ENCODE measurements around the gene KLHDC7B. TPM values are rescaled to one million over a fixed set of nuclear protein-coding genes. Genes with fewer than 3 reads are reported as not detected.
A peak's percentile ranks its signal among the peaks of the same experiment; 100 is the strongest.

KLHDC7B gene
- total and polyA plus RNA-seq, 2 of the 13 experiments (the other 11 are each of a cell fraction or from before 2014, with no cell fraction given): 0.11 TPM; not detected in 1

DNA sequence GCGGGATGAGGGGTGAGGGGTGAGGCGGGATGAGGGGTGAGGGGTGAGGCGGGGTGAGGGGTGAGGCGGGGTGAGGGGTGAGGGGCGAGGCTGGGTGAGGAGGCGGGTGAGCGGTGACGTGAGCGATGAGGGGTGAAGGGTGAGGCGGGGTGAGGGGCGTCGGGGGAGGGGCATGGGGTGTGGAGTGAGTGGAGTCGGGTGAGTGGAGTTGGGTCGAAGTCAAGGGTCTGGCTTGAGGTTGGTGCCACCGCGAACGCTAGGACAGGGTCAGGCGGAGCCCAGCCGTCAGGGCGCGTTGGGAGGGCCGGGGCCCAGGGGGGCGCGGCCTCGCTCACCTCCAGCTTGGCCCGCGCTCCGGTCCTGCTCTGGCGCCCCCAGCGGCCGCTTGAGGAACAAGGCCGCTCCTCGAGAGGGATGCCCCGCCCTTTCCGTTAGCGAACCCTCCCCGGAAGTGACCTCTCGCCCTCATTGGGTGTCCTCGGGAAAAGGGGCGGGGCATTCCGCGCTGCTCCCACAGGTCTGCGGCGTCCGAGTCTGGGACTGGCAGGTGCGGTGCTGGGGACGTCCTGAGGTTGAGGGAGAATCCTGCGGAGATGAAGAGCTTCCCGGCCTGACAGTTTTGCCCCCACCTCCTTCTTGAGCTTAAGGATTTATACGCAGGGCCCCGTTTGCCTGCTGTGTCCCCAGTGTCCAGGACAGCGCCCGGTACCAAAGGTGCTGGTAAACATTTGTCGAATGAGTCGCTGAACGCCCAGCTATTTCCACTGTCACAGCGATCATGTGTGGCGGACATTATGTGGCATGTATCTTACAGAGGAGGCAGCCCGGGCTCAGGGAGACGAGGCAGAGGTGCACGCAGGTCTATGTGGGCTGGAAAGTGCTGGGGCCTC is 17.1 kb downstream of the KLHDC7B start, which contains the start of gene SYCE3 (continued):
- TF ChIP-seq, protein P1, sequence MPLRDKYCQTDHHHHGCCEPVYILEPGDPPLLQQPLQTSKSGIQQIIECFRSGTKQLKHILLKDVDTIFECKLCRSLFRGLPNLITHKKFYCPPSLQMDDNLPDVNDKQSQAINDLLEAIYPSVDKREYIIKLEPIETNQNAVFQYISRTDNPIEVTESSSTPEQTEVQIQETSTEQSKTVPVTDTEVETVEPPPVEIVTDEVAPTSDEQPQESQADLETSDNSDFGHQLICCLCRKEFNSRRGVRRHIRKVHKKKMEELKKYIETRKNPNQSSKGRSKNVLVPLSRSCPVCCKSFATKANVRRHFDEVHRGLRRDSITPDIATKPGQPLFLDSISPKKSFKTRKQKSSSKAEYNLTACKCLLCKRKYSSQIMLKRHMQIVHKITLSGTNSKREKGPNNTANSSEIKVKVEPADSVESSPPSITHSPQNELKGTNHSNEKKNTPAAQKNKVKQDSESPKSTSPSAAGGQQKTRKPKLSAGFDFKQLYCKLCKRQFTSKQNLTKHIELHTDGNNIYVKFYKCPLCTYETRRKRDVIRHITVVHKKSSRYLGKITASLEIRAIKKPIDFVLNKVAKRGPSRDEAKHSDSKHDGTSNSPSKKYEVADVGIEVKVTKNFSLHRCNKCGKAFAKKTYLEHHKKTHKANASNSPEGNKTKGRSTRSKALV (CRISPR knock-in tag; IDR thresholded peaks at IDR 0.05): 0 out of 2 replicates have a peak, but pooled peaks have one; percentile 6
- TF ChIP-seq ZNF564 (CRISPR knock-in tag; IDR thresholded peaks at IDR 0.05): no peak
- no peak for TF ChIP-seq ZNF44 (CRISPR knock-in tag; IDR thresholded peaks at IDR 0.05)
- no peak for TF ChIP-seq ZNF432 (CRISPR knock-in tag; IDR thresholded peaks at IDR 0.05; ENCODE audit: borderline replicate concordance)
- TF ChIP-seq, protein P2, sequence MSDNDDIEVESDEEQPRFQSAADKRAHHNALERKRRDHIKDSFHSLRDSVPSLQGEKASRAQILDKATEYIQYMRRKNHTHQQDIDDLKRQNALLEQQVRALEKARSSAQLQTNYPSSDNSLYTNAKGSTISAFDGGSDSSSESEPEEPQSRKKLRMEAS (IDR thresholded peaks at IDR 0.05): peak; percentile 77; the same call in 1 of the 2 replicates
- no peak for TF ChIP-seq CAMTA2 (CRISPR knock-in tag; IDR thresholded peaks at IDR 0.05; ENCODE audit: borderline replicate concordance)
- TF ChIP-seq RNF2 (conservative IDR thresholded peaks at IDR 0.05; ENCODE audit: low read depth): no peak
- no peak for TF ChIP-seq SMYD3 (CRISPR knock-in tag; IDR thresholded peaks at IDR 0.05)
- no peak for TF ChIP-seq ZFP82 (CRISPR knock-in tag; IDR thresholded peaks at IDR 0.05; ENCODE audit: borderline replicate concordance)
- TF ChIP-seq, protein P3, sequence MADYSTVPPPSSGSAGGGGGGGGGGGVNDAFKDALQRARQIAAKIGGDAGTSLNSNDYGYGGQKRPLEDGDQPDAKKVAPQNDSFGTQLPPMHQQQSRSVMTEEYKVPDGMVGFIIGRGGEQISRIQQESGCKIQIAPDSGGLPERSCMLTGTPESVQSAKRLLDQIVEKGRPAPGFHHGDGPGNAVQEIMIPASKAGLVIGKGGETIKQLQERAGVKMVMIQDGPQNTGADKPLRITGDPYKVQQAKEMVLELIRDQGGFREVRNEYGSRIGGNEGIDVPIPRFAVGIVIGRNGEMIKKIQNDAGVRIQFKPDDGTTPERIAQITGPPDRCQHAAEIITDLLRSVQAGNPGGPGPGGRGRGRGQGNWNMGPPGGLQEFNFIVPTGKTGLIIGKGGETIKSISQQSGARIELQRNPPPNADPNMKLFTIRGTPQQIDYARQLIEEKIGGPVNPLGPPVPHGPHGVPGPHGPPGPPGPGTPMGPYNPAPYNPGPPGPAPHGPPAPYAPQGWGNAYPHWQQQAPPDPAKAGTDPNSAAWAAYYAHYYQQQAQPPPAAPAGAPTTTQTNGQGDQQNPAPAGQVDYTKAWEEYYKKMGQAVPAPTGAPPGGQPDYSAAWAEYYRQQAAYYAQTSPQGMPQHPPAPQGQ (CRISPR knock-in tag; IDR thresholded peaks at IDR 0.05; ENCODE audit: borderline replicate concordance): no peak
- TF ChIP-seq KMT2A (CRISPR knock-in tag; IDR thresholded peaks at IDR 0.05): 0 out of 2 replicates have a peak, but pooled peaks have one; percentile 22
- TF ChIP-seq MAFF (IDR thresholded peaks at IDR 0.05; ENCODE audit: low read depth, low read length): no peak
- TF ChIP-seq SAP130 (CRISPR knock-in tag; IDR thresholded peaks at IDR 0.05; ENCODE audit: low read depth): peak; percentile 90
- TF ChIP-seq PCBP2 (optimal IDR thresholded peaks at IDR 0.05; ENCODE audit: low read depth, low read length, poor library complexity, severe bottlenecking): no peak
- no peak for TF ChIP-seq SOX6 (IDR thresholded peaks at IDR 0.05)
- TF ChIP-seq SOX6 (CRISPR knock-in tag; IDR thresholded peaks at IDR 0.05): no peak
- TF ChIP-seq, protein P4, sequence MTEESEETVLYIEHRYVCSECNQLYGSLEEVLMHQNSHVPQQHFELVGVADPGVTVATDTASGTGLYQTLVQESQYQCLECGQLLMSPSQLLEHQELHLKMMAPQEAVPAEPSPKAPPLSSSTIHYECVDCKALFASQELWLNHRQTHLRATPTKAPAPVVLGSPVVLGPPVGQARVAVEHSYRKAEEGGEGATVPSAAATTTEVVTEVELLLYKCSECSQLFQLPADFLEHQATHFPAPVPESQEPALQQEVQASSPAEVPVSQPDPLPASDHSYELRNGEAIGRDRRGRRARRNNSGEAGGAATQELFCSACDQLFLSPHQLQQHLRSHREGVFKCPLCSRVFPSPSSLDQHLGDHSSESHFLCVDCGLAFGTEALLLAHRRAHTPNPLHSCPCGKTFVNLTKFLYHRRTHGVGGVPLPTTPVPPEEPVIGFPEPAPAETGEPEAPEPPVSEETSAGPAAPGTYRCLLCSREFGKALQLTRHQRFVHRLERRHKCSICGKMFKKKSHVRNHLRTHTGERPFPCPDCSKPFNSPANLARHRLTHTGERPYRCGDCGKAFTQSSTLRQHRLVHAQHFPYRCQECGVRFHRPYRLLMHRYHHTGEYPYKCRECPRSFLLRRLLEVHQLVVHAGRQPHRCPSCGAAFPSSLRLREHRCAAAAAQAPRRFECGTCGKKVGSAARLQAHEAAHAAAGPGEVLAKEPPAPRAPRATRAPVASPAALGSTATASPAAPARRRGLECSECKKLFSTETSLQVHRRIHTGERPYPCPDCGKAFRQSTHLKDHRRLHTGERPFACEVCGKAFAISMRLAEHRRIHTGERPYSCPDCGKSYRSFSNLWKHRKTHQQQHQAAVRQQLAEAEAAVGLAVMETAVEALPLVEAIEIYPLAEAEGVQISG (CRISPR knock-in tag; IDR thresholded peaks at IDR 0.05): peak; percentile 50; the same call in 1 of the 2 replicates
- TF ChIP-seq ZBTB21 (CRISPR knock-in tag; IDR thresholded peaks at IDR 0.05): no peak
- TF ChIP-seq, protein P5, sequence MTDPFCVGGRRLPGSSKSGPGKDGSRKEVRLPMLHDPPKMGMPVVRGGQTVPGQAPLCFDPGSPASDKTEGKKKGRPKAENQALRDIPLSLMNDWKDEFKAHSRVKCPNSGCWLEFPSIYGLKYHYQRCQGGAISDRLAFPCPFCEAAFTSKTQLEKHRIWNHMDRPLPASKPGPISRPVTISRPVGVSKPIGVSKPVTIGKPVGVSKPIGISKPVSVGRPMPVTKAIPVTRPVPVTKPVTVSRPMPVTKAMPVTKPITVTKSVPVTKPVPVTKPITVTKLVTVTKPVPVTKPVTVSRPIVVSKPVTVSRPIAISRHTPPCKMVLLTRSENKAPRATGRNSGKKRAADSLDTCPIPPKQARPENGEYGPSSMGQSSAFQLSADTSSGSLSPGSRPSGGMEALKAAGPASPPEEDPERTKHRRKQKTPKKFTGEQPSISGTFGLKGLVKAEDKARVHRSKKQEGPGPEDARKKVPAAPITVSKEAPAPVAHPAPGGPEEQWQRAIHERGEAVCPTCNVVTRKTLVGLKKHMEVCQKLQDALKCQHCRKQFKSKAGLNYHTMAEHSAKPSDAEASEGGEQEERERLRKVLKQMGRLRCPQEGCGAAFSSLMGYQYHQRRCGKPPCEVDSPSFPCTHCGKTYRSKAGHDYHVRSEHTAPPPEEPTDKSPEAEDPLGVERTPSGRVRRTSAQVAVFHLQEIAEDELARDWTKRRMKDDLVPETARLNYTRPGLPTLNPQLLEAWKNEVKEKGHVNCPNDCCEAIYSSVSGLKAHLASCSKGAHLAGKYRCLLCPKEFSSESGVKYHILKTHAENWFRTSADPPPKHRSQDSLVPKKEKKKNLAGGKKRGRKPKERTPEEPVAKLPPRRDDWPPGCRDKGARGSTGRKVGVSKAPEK (CRISPR knock-in tag; IDR thresholded peaks at IDR 0.05; ENCODE audit: borderline replicate concordance): no peak
- no peak for TF ChIP-seq HMG20B (CRISPR knock-in tag; conservative IDR thresholded peaks at IDR 0.05)
